ENCODE results near the gene ARHGAP28. TPM values are rescaled to one million over a fixed set of nuclear protein-coding genes. Genes with fewer than 3 reads are reported as not detected.

ARHGAP28 gene
- total and polyA plus RNA-seq, 2 of the 13 experiments (the other 11 are each of a cell fraction or from before 2014, with no cell fraction given) = not detected

DNA sequence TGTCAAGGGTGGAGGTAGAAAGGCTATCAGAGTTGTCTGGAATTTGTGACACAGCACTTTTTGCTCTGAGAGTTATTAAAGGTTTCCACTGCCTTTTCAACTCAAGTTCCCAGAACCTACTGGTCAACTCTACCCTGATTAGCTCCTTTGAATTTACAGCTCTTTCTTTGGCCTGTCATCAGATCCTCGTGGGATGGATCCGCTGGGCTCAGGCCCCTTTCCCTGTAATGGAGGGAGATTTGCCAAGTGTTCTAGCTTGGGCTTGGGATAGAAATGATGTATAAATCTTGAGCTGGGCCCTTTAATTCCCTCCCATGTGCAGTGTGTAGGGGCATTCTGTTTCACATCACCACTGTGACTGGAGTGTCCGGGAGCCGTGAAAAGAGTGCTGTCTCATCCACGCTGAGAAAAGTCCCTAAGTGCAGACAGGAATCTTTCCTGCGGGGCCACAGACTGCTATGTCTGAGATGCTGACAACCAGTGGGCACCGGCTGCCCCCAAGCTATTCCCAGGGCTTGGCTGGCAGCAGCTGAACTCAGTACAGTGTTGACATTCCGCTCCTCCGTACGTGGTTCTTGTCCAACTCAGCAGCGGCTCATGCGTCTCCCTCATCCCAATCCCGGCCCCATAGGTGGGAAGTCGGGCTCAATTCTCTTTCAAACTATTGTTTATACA lies 46.9 kb upstream of the ARHGAP28 start:
- no peak for ATAC-seq
- POLR2A ChIA-PET = no interaction called here

More for the DNA sequence above, 46.9 kb upstream of the ARHGAP28 start:
- no peak for DNase-seq (ENCODE audit: low spot score)
- no TSS peak for BruUV-seq (replicated peaks)
- Histone ChIP-seq H3K79me2 (ENCODE audit: insufficient read depth, low read length) (no peaks in the 10 kb centered on the region), H3K9me3 (ENCODE audit: low read length) (no peaks in the 10 kb centered on the region), H3K9ac (ENCODE audit: insufficient read depth, low read depth, low read length) (no peak overlapping the region), H3K36me3 (replicated peaks in 1 of 2; ENCODE audit: control insufficient read depth in 1 of 2, insufficient read depth in 2 of 2, low read length in 2 of 2) (no peaks in the 10 kb centered on the region), H3K4me1 (ENCODE audit: insufficient read depth, low read length) (no peaks in the 10 kb centered on the region), H3K27ac (ENCODE audit: extremely low read length, insufficient read depth, low read length) (no peak overlapping the region), H3K4me3 (replicated peaks in 1 of 3; ENCODE audit: insufficient read depth in 1 of 3, low read depth in 2 of 3, low read length in 3 of 3) (no peak overlapping the region), H2AFZ (ENCODE audit: low read length) (no peak overlapping the region), H4K20me1 (ENCODE audit: insufficient read depth, low read length) (no peaks in the 10 kb centered on the region), H3K27me3 (ENCODE audit: control insufficient read depth in 1 of 2, insufficient read depth in 2 of 2, low read length in 2 of 2) (peaks cover 2 to 18% of the 10 kb centered on the region in 2 experiments; a peak in 3 of 5 replicates), H3K4me2 (ENCODE audit: low read depth, low read length) (no peak overlapping the region)
- TF ChIP-seq, protein P1, sequence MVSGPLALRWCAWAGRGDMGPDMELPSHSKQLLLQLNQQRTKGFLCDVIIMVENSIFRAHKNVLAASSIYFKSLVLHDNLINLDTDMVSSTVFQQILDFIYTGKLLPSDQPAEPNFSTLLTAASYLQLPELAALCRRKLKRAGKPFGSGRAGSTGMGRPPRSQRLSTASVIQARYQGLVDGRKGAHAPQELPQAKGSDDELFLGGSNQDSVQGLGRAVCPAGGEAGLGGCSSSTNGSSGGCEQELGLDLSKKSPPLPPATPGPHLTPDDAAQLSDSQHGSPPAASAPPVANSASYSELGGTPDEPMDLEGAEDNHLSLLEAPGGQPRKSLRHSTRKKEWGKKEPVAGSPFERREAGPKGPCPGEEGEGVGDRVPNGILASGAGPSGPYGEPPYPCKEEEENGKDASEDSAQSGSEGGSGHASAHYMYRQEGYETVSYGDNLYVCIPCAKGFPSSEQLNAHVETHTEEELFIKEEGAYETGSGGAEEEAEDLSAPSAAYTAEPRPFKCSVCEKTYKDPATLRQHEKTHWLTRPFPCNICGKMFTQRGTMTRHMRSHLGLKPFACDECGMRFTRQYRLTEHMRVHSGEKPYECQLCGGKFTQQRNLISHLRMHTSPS (CRISPR knock-in tag; IDR thresholded peaks at IDR 0.05; ENCODE audit: low read depth) = no peak
- TF ChIP-seq ZBTB46 (CRISPR knock-in tag; IDR thresholded peaks at IDR 0.05; ENCODE audit: borderline replicate concordance) = no peak
- no peak for TF ChIP-seq YEATS2 (CRISPR knock-in tag; IDR thresholded peaks at IDR 0.05; ENCODE audit: borderline replicate concordance)
- no peak for TF ChIP-seq ZNF383 (CRISPR knock-in tag; IDR thresholded peaks at IDR 0.05; ENCODE audit: borderline replicate concordance)
- TF ChIP-seq ZNF260 (CRISPR knock-in tag; IDR thresholded peaks at IDR 0.05; ENCODE audit: borderline replicate concordance, low read depth) = no peak
- no peak for TF ChIP-seq ZNF484 (CRISPR knock-in tag; IDR thresholded peaks at IDR 0.05; ENCODE audit: borderline replicate concordance, low read depth)
- TF ChIP-seq THAP8 (CRISPR knock-in tag; IDR thresholded peaks at IDR 0.05; ENCODE audit: borderline replicate concordance) = no peak
- 12% methylated on average over 8 of the region's 14 CpGs for WGBS (ENCODE audit: low lambda C conversion rate)
- in situ Hi-C loops (cut with HindIII; ENCODE audit: extremely low pct_ligation_motif_present, low pct_unique_long_range_greater_than_20kb) (no loop called here), intact Hi-C loops (cut with micrococcal nuclease; ENCODE audit: unreplicated experiment) (no loop called here)
- FAIRE-seq = no peak
- CTCF ChIA-PET (ENCODE audit: low intra/inter-chr PET ratio, low total read pairs) = no interaction called here

Measured in HepG2 (cell line).